ENCODE results near the gene FBN1.

Gene FBN1

DNA sequence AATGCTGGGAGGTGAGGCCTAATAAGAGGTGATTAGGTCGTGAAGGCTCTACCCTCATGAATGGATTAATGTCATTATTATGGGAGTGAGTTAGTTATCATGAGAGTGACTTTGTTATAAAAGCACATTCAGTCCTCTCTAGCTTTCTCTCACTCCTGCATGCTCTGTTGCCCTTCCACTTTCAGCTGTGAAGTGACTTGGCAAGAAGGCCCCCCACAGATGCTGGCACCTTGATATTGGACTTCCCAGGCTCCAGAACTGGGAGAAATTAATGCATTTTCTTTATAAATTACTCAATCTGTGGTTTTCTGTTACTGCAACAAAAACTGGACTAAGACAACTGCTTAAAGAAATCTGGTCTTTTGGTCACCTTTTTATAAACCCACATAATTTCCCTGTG is 144.3 kb downstream of the FBN1 start:
- no peak for DNase-seq

DNA sequence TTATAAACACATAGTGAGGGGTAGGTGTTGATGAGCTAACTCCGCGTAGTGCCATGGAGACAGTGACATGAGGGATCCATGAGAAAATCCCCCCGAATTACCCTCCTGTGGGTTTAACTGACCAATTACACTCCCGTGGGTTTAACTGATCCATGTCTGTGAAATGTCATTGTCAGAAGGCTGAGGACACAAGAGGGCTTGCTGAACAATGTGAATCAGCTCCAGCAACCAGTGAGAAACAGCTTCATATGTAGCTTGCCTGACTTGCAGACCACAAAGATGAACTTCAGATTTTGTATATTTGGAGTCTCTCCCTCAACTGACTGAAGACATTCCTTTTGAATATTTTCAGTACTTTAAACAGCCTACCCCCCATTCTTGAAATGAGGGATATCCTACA is 144.9 kb downstream of the FBN1 start:
- no peak for DNase-seq

DNA sequence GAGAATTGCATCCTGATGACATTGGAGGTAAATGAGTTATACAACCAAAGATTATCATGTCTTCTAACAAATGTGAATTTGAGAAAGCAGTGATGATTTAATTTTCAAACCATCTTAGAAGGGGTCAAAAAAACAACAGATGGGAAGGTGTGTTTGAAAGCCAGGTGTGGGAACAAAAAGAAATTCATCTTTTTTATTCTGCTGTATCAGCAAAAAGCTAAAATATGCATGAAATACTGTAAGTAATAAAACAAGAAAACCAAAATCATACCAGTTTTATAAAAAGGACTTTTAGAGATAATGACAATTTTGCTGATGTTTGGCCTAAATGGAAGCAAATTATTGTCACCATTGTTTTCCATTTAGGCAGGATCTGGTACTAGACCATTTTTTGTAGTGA is 145.5 kb downstream of the FBN1 start:
- DNase-seq: no peak

DNA sequence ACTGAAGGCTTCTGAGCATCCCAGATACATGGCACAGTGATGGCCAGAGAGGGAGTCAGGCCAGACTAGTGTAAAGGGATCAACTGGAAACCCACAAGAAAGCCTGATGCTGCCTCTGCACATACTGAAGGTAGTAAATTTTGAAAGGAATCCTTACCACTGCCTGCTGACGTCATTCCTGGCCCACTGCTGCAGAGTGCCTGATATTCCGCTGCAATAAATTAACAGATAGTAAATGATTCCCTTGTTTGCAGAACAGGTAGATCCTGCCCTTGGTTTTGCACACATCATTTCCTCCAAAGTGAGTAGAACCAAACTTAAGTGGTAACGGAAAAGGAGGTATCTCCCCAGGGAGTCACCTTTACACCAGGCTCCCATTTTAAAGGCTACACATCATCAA is 146.7 kb downstream of the FBN1 start:
- no peak for DNase-seq

DNA sequence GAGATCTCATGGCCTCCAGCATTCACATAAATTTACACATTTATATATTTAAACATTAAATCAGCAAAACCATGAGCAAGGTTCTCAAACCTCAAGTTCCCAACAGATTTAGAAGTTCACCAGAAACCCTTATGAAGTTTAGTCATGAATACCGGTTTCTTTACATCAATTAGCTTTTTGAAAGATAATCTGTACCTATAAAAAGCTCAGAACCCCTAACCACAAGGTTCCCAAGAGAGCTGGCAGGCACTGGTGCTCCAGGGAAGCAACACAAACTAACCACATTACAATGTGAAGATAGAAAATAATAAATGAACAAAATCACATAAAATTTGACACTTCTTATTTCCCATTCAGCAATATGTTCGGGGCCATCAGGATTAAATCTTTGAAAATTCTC is 150.9 kb downstream of the FBN1 start:
- no peak for DNase-seq

DNA sequence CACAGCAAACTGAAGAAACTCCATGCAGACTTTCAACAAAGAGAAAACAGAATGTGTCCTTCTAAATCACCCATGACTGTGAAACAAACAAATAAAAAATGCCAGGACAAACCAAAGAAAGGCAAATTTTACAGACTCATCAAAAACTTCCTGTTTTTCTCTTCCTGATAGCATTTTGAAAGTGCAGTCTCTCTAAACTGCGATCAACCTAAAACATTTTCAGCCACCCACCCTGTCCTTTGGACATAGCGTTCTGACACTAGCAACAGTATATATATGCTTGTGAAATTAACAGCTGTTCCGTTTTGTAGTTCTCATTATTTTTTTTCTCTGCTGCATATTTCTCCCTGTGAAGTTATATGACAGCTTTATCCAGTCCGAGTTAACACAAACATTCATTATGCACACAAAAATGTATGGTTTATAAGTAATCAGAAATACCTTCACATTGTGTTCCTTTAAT is 151.7 kb downstream of the FBN1 start:
- no peak for DNase-seq

DNA sequence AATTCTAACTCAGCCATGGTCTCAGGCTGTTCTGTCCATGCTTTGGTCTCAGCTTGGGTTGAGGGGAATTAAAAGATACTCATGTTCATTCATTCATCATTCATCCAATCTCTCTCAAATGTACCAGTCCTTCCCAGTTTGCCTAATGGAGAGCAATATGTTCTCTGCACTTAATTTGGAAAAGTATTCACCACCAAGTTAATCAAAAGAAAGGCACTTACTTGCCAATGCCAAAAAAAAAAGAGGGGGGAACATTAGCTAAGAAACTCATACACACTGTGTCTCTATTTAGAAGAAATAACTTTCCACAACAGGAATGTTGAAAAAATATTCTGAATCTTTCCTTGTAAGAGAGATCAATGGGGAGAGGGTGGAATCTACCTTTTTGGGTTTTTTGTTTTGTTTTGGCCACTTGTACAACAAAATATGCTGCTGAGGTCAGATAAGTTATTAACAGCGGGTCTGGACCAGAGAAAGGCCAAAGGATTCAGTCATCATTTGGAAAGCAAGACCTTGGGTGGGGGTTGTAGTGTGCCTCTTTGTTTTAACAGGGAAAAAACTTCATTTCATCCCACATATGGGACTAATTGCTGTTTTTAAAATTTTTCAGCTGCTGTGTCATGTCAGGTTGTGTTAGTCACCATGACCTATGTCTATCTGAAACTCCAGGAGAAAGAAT is 152.3 kb downstream of the FBN1 start:
- no peak for DNase-seq

DNA sequence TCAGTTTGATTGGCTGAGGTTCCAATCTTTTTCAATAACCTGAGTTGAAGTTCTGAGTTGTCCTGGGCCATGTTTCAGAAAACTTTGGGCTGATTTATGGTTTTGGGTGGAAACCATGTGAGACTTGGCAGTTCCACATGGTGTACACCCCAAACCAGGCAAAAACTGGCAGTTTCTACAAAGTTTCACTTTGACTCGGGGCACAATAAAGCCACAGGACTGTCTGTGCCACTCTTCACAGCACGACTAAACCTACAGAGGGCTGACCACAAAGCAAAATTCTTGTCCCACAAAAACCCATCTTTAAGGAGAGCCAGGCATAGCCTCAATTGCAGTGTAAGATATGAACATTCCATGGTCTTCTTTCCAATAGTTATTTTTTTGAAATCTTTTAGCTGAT is 159.3 kb downstream of the FBN1 start:
- no peak for DNase-seq

DNA sequence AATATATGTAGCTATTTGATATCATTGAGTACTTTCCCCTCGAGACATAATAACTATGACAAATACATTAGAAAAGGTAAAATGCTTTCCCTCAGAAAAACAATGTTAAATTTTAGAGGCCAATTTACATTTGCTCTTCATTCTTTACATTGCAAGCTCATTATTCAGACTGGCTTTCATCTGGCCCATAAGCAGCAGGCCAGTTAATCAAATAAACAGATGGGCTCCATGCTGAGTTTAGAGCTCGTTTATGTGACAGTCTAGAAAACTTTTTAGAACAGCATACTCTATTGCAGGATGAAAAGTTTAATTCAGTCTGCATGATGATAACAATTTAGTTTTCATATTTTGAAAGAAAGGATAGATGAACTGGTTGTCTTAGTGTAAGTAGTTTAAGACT is 163.7 kb downstream of the FBN1 start:
- no peak for DNase-seq

DNA sequence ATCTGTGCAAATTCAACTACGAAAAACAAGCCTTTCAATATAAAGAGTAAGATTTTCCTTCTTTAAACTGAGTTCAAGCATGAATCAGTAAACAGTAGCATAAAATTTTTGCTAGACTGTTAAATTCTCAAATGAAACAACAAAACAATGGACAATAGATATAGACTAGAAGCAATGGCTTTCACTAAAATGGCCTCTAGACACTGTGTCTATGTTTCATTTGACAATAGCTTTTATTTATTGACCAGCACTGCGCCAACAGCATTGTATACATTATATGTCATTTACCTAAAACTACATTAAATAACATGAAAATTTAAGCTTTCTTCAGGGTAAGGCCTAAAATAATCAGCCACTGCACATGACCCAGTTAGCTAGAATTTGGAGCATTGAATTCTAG is 165.8 kb downstream of the FBN1 start:
- DNase-seq: no peak

DNA sequence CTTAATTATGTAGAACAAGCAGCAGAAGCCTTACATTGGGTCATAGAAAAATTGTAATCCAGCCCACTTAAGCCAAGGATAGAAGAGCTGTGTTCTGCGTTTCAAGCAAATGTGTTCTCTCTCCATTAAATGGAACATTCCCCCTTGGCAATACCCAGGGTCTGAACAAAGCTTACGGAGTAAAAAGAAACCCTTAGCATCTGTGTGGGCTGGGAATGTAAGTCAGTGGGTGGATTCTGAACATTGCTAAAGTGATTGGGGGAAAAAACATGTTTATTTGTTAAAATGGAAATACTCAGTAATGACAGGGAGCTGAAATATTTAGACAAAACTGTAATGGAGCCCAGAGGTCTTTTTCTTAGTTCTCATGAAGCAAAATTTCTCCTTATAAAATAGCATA is 166.9 kb downstream of the FBN1 start:
- DNase-seq: no peak

DNA sequence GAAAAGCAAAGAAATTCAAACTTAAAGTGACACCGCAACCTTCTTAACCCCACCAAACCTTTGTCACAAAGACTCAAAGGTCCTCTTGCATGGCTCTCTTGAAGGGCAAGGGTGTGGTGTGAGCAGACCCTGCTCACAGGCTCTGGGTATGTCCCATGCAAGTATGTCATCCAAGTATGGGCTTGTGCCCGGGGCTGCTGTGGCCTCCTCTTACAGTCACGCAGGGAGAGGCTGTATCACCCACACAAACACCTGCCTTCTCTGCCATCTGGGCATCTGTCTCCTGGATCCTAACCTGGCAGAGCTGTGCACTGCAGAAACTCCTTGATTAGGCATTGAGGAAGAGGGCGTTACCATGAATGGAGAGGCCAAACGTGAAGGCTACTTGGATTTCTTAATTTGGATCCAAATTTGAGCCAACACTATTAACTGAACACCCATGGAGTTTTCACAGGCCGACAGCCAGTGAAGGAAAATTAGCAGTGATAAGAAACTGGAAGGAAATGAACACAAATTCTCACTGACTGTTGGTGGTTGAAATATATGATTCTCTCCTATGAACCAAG is 167.6 kb downstream of the FBN1 start:
- no peak for DNase-seq

DNA sequence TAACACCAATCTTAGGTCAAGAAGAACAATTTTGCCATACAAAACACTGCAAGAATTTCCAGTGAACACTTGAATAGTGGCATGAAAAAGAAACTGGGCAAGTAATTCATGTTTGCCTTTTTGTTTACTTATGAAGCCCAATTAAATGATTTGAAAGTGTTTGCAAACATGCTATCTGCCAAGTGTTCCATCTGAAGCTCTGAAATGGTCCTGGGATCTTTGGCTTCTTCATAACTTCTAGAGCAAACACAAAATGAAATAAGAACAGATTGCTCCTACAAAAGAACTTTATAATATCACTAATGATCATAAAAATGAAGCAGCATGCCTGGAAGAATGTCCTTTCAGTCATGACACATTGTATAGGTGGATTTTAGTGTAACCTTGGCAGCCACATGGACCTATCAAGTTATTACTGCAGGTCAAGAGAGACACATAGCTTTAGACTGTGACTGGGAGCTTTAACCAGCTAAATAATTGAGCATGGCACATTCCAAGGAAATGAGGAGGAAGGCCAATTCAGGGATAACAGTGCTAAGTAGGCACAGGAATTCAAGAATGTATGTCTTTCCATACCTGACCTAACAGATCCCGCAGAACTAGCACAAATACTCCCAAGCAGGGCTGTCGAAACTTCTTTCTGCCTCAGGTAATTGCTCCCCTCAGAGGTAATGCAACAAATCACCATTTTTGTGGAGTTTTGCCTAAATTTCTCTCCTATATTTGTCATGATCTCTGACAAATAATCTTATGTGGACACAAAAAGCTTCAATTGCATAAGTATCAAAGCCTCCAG is 169.7 kb downstream of the FBN1 start:
- no peak for DNase-seq

DNA sequence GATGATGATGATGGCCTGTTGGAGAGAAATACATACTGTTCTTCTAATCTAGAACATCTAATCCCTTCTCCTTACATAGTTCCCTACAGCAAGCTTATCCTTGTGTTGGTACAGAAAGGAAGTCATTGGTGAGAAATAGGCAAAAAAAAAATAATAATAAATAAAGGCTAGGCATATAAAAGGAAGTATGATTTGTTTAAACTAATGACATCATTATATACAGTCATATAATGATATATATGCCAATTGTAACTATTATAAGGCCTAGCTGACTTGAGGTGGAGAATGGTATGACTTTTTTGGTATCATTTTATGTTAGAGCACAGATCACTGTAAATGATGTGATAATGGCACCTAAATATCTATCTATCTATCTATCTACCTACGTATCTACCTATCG is 171.8 kb downstream of the FBN1 start:
- DNase-seq: no peak

DNA sequence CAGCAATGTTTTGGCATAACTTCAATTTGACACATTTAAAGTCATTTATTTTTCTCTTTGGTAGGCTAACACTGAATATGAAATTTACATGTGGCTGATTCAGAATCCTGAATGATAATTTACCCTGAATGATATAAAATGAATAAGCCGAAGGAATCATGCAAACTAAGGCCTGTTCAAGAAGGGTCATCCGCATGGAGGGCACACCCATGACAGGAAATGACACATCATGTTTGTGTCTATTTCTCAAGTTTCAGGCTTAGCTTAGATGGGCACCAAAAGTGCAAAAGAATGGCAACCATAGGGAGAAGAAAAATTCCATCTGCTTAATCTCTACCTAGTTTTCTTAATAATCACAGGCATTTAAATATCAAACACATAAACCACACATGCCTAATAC is 172.8 kb downstream of the FBN1 start:
- DNase-seq: peak; percentile 42

DNA sequence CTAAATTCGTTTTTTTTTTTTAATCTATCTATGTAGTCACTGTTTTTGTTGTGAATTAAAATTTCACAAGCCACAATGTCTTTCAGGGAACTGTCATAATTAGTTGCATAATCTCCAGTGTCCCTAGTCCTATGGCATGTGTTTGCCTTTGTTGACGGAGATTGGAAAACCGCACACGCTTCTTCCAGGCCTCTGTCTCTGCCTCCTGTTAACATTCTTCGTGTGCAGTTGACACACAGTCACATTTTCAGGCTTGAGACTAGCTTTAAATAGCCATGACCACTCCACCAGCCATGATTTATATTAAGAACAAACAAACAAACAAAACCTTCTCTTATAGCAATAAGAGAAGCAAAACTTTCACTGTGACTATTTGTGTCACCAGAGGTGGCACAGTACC is 174.4 kb downstream of the FBN1 start:
- DNase-seq: no peak

DNA sequence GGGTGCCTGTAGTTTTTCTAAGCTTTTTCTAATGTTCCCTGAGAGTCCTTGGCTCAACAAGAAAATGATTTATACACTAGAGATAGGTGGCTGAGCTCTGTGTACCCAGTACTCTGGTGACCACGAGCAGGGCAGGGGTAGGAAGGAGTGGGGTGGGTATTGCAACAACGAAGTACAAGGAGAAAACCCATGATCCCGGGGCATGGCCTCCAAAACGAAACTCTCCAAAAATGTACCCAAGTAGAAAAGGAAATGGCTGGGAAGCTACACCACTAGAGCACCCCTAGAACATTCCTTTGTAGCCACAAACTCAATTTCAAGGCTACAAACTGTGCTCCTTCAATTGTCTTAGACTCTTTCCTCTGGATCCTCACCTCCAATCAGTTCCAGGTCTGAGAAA is 175.4 kb downstream of the FBN1 start:
- DNase-seq: no peak

DNA sequence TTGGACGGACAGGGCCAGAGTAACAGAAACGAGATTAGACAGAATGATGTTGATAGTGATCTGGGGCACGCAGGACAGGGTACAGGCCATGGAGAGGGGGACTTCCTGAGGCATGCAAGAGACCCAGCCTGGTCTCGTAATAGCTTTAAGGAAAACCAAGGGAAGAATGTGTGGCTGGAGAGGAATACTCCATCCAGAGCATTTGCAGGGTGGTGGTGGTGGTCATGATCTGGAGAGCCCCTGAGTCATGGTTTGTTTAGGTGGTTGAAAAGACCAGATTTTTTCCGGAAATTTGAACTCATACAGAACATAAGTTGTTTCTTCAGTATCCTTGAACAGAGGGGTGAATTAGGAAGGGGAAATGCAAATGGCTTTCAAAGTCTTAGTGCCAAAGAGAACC is 175.8 kb downstream of the FBN1 start:
- no peak for DNase-seq

DNA sequence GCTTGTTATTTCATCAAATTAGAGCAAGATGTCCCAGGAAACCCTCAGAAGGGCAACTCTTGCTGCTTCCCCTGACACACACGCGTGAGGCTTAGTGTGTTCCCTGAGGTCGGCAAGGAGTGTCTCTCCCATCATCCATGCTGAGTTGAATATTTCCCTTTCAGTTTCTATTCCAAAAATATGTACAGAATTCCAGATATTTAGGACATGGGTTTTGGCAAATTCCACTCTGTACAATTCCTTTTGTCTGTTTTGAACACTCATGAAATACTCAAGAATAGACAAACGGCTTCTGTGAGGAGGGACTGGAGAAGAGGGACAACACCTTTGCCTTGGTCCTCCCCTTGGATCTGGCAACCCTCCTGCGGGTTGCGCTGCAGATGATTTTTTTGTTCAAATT is 176.2 kb downstream of the FBN1 start:
- no peak for DNase-seq

DNA sequence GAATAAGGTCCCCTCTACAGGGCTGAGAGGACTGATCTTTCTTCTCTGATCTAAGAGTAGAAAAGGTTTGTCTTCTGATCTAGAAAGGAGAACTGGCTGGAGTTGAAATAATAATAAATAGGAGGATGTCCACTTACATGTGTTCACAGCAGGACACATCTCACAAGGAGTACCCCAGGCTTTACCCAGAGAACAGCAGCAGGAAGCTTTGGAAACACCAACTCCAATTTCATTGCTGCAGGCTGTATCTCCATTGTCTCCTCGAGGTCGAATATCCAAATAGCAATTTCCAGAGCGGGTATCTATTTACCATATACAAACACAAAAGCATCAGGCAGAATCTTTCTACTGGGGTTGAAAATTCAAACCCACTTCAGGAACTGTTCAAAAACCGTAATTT is 177.7 kb downstream of the FBN1 start:
- DNase-seq: no peak

DNA sequence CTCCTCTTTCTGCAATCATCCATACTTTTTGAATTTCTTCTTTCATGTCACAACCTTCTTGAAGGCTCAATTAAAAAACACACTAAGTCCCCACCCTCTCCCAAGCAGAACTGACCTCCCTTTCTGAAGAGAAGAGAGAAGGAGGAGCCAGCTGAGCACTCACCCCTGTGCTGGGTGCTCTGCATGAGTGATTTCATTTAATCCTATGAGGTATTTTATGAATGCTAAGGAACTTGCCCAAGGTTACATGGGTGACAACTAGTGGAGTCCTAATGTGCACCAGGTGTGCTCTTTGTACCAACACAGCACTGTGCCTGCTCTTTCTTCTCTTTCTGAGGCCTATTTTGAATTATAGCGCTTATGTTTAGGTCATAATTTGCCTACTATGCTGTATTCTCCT is 178.7 kb downstream of the FBN1 start:
- no peak for DNase-seq

DNA sequence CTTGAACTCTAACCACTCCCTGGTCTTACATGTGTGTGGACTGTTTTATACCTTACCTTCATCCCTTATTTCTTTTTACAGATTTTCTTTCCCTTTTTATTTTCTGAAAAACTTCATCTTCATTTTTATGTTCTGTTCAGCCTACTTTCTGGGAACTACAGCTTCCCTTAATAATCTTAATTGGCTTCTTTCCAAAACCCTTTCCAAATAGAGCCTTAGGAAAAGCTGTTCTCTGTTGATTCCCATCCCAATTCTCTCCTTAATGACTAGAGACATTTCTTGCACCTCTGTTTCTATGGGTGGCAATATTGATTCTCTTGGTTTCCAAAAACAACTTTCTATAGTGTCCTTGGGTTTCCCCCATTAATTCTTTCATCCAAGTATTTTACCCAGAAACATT is 179.4 kb downstream of the FBN1 start:
- no peak for DNase-seq

DNA sequence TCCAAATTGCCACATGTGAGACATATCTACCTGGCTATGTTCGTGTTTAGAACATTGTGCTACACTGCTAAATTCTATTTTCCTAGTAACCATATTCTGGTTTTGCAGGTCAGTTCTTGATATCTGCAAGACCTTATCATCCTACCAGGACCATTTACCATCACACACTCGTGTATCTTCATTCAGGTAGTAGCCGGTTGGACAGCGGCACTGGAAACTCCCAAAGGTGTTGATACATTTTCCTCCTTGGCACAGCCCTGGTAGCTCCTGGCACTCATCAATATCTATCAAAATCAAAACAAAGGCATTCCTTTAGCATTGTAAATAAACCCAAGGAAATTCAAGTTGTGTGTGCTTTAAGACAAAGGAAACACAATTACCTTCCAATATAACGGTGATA is 180.1 kb downstream of the FBN1 start:
- DNase-seq: no peak

DNA sequence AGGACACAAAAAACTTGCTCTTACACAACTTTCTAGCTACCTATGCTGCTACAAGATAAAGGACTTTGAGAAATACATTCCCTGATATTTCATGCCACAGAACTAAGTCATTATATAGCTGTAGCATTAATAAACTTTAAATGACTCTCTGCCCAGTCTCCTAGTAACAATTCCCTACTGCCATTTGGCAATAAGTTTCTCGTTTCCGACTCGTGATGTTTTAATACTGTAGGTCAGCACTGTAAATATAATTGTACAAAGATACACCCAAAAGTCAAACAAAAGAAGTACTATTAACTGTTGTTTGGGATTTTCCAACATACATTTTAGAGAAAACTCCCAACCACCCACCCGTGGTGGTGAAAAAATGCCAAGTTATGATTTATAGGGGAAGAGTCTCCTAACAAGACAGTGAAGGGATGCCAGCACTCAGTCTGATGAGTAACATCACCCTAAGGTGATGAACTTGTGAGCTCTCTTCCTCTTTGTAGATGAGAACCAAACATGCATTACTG is 182.1 kb downstream of the FBN1 start:
- DNase-seq: no peak
